Stimulated activated CD8-positive, alpha-beta memory T cell treated with anti-CD3 and anti-CD28 coated beads, Interleukin-4, amount 100 ng/mL, for 48 hours (primary cell): ENCODE measurements around the gene RIPOR1.

Experiments used
- DNase-seq: peaks from one replicate; pipeline ENCODE4 v3.0.0-alpha.2; 2020

The RIPOR1 gene

GRCh38 chr16:67561824-67562525 is 33.3 kb downstream of the RIPOR1 start:
- DNase-seq, result peak; percentile 98

GRCh38 chr16:67562526-67562917 is 33.9 kb downstream of the RIPOR1 start, which contains the start of gene CTCF:
CTCF (plus strand) TSS chr16:67562526; CDS start chr16:67610833, 48,307 bp downstream.
- DNase-seq, result peak; percentile 82

GRCh38 chr16:67562918-67563707 is 34.5 kb downstream of the RIPOR1 start:
- peak; percentile 69 for DNase-seq

- no peak for DNase-seq
Measured at GRCh38 chr16:67563708-67564468, 35.3 kb downstream of the RIPOR1 start.

- no peak for DNase-seq
Measured at GRCh38 chr16:67565470-67566100, 37.0 kb downstream of the RIPOR1 start.

- no peak for DNase-seq
Measured at GRCh38 chr16:67571464-67571863, 42.8 kb downstream of the RIPOR1 start.

- no peak for DNase-seq
Measured at GRCh38 chr16:67571981-67572431, 43.4 kb downstream of the RIPOR1 start.

- DNase-seq, result no peak
Measured at GRCh38 chr16:67579686-67580085, 51.1 kb downstream of the RIPOR1 start.

- DNase-seq, result no peak
Measured at GRCh38 chr16:67580202-67580601, 51.6 kb downstream of the RIPOR1 start.

GRCh38 chr16:67593288-67593687 is 64.7 kb downstream of the RIPOR1 start:
- DNase-seq, result no peak

- DNase-seq, result no peak
Measured at GRCh38 chr16:67593701-67594100, 65.1 kb downstream of the RIPOR1 start.

GRCh38 chr16:67594256-67594915 is 65.8 kb downstream of the RIPOR1 start:
- DNase-seq, result no peak

- DNase-seq, result no peak
Measured at GRCh38 chr16:67594956-67595355, 66.3 kb downstream of the RIPOR1 start.
